HG02588 (cell line): ENCODE data around the gene ZBTB7C.
"Not testable (repeated sequence)": the region's sequence is repeated elsewhere in the genome, so short reads cannot be mapped to it uniquely, and the experiment has no call there.

ENCODE experiments used
- ATAC-seq: cut with Tn5 transposase; IDR thresholded peaks from one replicate; pipeline ENCODE4 v1.9.1; 2021; ENCODE audit warnings: mild to moderate bottlenecking, moderate library complexity; ENCODE audit not compliant: unreplicated experiment

Gene ZBTB7C

DNA sequence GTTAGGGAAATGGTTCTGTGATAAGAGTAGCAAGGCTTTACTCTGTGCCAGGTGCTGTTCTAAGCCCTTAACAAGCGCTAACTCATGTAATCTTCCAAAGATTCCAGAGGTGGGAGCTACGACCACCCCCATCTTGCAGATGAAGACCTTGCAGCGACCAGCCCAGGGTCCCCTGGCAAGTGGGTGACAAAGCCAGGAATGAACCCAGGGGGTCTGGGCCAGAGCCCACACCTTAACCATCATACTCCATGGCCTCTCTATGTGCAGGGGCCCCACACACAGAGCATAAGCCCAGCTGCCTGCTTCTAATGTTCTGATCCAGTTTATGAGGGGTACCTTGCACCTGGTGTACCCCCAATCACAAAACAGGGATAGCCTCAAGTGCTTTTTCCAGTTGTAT lies 105.3 kb downstream of the ZBTB7C start:
- ATAC-seq: no peak

DNA sequence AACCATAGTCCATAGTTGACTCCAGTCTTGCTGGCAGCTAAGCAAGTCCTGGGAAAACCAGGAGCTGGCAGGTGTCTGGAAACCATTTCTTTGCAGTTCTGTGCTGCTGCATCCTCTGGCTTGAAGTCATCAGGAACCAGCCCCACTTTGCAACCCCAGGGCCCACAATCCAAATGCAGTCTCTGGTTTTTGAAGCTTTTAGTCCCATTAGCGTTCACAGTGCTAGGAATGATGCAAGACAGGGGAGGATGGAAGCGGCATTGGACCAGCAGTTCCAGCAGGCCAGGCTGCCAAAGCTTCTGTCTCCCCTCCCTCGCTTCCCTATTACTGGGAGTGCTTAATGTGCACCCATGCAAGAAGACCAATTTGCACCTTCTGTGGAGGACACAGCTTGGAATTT lies 106.4 kb downstream of the ZBTB7C start:
- ATAC-seq: no peak

DNA sequence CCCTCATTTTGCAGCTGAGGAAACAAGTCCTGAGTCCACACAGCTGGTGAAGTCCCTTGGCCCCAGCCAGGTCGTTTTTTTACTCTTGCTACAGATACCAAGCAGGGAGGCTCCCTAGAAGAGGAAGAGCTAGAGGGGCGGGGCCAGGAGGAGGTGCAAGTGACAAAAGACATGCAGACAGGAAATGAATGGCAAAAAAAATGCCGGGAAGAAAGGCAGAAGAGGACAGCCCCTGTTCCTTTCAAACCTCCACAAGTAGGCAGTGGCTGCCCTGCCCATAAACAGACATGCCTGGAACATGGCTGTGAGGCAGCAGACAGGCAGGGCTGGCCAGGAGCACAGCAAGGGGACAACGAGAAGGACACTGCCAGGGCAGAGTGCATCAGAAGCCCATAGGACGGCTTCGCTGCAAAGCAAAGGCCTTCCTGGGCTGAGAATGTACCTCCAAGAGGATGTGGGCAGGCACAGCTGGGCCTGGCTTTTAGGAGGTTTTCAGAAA lies 108.7 kb downstream of the ZBTB7C start:
- no peak for ATAC-seq

- no peak for ATAC-seq
These were observed 112.0 kb downstream of the ZBTB7C start for GRCh38 chr18:48297139-48297538.

DNA sequence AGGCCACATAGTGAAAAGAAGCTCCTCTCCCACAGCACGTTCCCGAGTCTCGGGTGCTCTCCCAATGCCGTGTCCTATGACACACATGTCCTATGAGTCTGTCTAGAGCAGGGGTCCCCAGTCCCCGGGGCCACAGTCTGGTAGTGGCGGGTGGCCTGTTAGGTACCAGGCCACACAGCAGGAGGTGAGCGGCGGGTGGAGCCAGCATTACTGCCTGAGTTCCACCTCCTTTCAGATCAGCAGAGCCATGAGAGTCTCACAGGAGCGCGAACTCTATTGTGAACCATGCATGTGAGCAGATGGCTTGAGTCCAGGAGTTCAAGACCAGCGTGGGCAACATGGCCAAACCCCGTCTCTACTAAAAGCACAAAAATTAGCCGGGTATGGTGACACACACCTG lies 112.6 kb downstream of the ZBTB7C start:
- ATAC-seq: no peak

- no peak for ATAC-seq
These were observed 113.4 kb downstream of the ZBTB7C start for GRCh38 chr18:48295586-48296311.

GRCh38 chr18:48294899-48295585 lies 114.1 kb downstream of the ZBTB7C start:
- no peak for ATAC-seq

- no peak for ATAC-seq
These were observed 115.0 kb downstream of the ZBTB7C start for GRCh38 chr18:48293954-48294898.

DNA sequence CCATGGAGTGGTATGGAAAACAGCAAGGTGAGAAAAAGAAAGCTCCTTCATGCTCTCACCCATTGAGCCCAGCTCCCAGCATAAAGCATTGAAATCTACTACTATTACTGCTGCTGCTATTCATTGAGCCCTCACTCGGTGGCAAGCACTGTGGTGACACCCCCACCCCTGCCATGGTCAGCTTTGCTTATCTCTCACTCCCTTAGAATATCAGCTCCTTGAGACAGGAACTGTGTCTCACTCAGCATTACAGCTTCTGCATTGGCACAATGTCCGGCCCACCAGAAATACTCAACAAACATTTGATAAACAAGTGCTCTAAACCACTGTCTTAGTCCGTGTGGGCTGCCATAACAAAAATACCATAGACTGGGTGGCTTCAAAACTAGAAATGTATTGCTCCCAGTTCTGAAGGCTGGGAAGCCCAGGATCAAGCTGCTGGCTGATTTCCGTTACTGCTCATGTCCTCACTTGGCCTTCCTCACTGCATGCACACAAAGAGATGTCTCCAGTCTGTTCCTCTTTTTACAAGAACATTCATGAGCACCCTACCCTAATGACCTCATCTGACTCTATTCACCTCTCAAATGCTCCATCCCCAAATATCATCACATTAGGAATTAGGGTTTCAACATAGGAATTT lies 116.3 kb downstream of the ZBTB7C start:
- no peak for ATAC-seq

- no peak for ATAC-seq
These were observed 117.0 kb downstream of the ZBTB7C start for GRCh38 chr18:48292229-48292628.

GRCh38 chr18:48290162-48290926 lies 118.8 kb downstream of the ZBTB7C start:
- ATAC-seq: no peak

GRCh38 chr18:48284743-48285142 lies 124.4 kb downstream of the ZBTB7C start:
- no peak for ATAC-seq

DNA sequence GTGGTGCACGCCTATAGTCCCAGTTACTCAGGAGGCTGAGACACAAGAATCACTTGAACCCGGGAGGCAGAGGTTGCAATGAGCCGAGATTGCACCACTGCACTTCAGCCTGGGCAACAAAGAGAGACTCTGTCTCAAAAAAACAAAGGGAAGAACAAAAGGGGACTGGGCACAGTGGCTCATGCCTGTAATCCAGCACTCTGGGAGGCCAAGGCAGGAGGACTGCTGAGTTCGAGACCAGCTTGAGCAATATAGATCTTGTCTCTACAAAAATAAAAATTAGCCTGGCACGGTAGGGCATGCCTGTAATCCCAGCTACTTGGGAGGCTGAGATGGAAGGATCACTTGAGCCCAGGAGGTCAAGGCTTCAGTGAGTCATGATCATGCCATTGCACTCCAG lies 125.2 kb downstream of the ZBTB7C start:
- ATAC-seq: not testable (repeated sequence)

GRCh38 chr18:48281460-48281859 lies 127.7 kb downstream of the ZBTB7C start:
- ATAC-seq: not testable (repeated sequence)

DNA sequence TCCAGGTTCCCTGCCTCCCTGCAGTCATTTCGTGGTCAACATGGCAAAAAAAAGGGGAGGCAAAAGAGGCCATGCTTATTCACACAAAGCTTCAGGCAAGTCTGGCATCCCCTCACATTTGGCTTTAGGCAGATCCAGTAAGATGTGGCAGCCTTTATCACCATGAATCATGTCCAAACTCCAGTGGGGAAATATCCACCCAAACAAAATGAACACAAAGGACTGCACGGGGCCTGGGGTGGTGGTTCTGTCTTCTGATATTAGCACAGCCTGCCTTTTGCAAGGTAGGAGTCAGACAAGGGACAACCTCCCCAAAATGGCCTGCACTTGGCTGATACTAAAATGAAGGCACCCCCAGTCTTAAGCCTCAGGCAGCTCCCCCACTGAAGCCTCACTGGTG lies 129.9 kb downstream of the ZBTB7C start:
- no peak for ATAC-seq

- ATAC-seq: no peak
These were observed 131.1 kb downstream of the ZBTB7C start for GRCh38 chr18:48278081-48278480.

- no peak for ATAC-seq
These were observed 134.9 kb downstream of the ZBTB7C start for GRCh38 chr18:48274301-48274700.

GRCh38 chr18:48270929-48271328 lies 138.3 kb downstream of the ZBTB7C start:
- ATAC-seq: no peak

DNA sequence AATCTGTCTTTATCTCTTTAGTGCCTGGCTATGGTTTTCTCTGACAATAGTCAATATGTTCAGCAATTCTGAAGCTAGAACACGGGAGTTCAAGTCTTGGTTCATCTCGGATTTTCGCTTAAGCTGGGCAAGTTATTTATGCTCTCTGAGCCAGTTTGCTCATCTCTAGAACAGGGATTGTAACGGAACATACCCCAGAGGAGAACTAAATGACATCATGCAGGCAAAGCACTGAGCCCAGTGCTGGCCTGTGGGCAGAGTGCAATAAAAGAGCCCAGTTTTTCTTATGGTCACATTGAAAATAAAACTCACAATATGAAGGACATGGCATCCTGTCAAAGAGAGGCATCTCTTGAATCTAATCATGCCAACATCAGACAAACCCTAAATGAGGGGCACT lies 143.9 kb downstream of the ZBTB7C start:
- no peak for ATAC-seq
